Effector CD8-positive, alpha-beta T cell (primary cell): ENCODE data around the gene PMM1.
"Not testable (repeated sequence)": the region's sequence is repeated elsewhere in the genome, so short reads cannot be mapped to it uniquely, and the experiment has no call there.

ENCODE experiments used
- DNase-seq: peaks from one replicate; lab custom pipeline; 2025; lab: John Stamatoyannopoulos, UW

PMM1 gene

GRCh38 chr22:41563051-41563711, 26.5 kb downstream of the PMM1 start:
- no peak for DNase-seq

GRCh38 chr22:41562461-41562860, 27.2 kb downstream of the PMM1 start:
- no peak for DNase-seq

GRCh38 chr22:41561788-41562187, 27.9 kb downstream of the PMM1 start:
- no peak for DNase-seq

GRCh38 chr22:41561335-41561734, 28.3 kb downstream of the PMM1 start:
- DNase-seq, result no peak

DNA sequence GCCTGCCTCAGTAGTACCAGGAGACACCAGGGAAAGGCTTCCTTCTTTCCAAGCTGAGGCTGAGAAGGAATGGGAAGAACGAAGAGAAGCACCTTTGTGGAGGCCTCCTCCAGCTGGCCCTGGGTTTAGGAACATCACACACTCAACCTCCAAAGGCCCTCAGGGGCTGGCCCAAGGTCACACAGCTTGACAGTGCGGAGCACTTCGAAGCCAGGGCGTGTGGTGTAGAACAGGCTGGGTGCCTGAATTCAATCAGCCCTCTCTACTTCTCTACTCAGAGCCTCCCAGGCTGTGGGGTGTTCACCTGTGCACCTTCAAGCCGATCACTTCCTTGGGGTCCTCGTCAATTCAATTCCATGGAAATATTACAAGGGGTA, 29.6 kb downstream of the PMM1 start:
- DNase-seq, result no peak

DNA sequence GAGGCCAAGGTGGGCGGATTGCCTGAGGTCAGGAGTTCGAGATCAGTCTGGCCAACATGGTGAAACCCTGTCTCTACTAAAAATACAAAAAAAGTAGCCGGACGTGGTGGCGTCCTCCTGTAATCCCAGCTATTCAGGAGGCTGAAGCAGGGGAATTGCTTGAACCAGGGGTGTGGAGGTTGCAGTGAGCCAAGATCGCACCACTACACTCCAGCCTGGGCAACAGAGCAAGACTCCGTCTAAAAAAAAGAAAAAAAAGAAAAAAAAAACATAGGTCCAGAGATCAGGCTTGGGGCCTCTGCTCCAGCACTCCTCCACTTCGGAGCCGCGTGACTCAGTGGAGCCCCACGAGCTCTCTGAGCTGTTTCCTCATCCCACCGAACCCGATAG, 31.4 kb downstream of the PMM1 start:
- not testable (repeated sequence) for DNase-seq

- DNase-seq, result no peak
These were observed 32.0 kb downstream of the PMM1 start for GRCh38 chr22:41557401-41558240.

DNA sequence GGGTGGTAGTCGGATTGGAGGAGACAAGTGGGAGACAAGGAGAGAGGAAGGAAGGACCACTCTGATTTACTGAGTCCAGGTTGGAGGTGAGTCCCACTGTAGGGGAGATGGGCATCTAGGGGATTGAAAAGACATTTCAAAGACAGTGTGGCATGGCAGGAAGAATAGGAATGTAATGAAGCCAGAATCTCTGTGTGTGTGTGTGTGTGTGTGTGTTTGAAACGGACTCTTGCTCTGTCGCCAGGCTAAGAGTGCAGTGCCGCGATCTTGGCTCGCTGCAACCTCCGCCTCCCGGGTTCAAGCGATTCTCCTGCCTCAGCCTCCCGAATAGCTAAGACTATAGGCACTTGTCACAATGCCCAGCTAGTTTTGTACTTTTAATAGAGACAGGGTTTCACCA, 33.1 kb downstream of the PMM1 start:
- no peak for DNase-seq

DNA sequence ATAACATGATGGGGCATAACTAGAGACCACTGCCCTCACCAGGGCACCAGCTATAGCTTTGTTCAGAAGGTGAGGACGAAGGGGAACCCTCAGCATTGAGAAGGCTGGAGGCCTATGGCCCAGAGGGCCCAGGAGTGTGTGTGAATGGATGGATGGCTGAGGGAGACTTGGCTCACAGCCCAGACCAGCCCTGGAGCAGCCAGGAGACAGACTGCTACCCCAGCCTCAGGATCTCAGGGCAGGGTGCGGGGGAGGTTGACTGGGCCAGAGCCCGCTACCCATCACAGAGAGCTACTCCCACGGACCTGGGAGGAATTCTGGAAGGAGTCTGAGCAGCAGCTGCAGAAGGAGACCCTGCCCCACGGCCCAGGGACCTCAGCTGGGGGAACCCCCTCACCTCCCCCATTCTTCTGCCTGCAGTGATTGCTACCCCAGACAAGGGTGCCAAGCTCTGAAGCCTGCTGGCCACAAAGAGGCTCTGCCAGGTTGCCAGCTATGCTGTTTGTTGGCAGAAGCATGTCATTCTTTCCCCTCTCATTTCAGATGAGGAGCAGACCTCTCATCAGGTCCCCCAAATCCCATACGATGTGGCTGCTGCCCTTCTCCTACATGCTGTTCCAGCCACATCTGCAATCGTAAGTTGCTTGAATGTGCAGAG, 34.2 kb downstream of the PMM1 start:
- DNase-seq, result no peak

- no peak for DNase-seq
These were observed 37.6 kb downstream of the PMM1 start for GRCh38 chr22:41551877-41552582.

DNA sequence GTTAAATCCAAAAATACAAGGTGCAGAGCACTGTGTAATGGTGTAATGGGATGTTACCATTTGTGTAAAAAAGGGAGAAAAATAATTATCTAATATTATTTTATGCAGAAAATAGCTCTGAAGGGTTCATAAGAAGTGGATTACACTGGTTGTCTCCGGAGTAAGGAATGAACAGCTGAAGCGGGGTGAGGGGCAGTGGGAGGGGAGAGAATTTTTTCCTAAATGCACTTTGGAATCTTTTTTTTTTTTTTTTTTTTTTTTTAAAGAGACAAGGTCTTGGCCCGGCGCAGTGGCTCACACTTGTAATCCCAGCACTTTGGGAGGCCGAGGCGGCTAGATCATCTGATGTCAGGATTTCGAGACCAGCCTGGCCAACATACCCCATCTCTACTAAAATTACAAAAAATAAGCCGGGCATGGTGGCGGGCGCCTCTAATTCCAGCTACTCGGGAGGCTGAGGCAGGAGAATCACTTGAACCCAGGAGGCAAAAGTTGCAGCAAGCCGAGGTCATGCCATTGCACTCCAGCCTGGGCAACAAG, 38.6 kb downstream of the PMM1 start:
- no peak for DNase-seq

DNA sequence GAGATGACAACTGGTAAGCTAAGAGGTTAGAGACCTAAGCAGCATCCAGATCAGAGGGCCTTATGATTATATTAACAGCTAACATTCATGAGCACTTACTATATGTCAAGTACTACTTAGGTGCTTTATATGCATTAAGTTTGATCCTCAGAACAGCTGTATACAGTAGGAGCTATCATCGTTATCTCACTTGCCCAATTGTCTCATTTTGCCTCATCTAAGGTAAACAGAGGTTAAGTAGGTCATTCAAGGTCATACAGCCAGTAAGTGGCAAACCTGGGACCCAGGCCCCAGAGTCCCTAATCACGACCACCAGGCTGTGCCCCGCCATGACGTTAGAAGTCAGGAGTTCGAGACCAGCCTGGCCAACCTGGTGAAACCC, 40.8 kb downstream of the PMM1 start:
- no peak for DNase-seq

GRCh38 chr22:41544671-41545476, 44.8 kb downstream of the PMM1 start:
- no peak for DNase-seq

DNA sequence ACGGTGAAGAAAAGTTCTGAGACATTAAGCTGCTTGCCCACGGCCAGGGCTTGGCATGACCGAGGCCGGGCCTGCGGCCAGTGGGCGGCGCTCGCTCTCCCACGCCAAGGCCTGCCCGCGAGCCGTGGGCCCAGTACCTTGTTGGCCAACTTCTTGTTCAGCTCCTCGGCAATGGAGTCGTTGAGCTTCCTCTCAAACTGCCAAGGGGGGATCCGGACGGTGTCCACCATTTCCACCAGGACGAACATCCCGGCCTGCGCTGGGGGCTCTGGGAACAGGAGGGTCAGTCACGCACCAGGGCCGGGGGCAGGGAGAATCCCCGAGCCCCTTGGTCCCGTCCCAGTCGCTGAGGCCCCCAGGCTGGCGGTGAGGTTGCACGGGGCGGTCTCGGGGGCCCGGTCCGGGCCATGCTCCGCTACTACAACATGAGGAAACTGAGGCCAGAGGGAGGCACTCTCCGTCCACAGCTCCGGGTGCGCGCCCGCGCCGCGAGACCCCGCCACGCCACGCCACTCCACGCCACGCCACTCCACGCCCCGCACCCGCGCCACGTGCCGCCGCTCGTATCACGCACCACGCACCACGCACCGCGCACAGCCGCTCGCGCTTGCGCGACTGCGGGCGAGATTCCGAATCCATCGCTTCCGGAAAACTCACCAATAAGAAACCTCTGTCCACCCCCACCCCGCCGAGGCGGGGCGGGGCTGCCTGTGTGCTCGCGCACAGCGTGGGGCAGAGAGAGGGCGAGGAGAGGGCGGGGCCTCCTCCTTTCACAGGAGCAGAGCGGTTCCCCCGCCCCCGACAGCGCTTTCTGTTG, 45.6 kb downstream of the PMM1 start, which contains the start of gene POLR3H:
POLR3H (minus strand) TSS at position 617 of the 817 bp plus-strand sequence; CDS start at position 248, 369 bp downstream.
- peak; percentile 95 for DNase-seq

DNA sequence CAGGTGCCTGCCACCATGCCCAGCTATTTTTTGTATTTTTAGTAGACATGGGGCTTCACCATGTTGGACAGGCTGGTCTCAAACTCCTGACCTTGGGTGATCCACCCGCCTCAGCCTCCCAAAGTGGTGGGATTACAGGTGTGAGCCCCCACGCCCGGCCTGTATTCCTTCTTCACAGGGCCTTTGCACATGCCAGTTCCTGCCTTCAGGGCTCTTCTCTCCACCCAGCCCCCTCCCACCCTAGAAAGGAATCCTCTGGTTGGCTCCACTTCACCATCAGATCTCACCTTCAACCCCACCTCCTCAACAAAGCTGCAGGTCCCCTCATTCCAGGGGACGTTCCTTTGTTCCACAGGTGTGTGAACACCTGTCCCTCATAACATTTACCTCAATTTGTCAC, 47.4 kb downstream of the PMM1 start:
- DNase-seq, result no peak

DNA sequence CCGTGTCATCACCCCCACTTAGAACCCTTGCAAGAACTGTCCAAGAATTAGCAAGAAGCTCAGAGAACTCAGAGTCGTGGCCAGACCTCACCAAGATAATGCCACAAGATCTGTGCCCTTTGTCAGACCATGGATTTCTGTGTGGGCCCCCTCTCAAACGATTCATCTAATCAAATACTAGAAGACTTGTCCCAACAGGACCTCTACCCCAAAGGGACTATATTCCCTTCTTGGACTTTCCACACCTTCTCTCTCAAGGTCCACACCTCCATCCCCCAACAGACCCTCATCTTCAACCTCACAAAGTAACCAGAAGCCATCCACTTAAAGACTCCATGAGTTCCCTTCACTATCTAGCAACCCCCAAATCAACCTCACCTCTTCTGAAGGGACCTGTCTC, 48.2 kb downstream of the PMM1 start:
- DNase-seq, result no peak

GRCh38 chr22:41540365-41540764, 49.3 kb downstream of the PMM1 start:
- DNase-seq, result no peak

GRCh38 chr22:41540006-41540315, 49.7 kb downstream of the PMM1 start:
- DNase-seq, result no peak

DNA sequence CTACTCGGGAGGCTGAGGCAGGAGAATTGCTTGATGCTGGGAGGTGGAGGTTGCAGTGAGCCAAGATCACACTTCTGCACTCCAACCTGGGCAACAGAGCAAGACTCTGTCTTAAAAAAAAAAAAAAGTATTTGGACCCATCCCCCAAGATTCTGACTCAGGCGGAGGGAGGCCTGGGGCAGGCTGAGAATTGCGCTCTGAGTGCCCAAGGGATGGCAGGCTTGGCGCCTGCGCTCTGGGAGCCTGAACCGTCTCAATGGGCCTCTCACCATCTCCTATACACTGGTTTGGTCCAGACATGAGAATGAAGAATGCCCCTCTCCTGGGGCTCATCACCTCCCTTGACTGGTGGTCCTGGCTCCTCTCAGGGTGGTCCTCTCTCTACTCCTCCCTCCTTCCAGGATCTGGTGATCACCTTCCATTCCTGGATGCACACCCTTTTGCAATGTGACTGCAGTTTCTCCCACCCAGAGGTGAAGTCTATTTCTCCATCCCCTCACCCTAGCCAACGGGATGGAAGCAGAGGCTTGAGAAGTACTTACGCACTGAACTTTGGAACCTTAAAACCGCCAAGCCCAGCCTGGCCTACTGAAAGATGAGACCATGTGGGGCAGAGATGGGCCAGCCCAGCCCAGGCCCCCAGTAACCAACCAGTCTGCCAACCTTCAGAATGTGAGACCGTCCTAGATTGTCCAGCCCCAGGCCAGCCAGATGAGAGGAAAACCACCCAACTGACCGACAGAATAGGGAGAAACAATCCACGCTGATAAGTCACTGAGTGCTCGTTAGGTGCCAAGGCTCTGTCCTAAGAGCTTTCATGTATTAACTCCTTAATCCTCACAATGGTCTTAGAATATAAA, 50.3 kb downstream of the PMM1 start:
- DNase-seq, result no peak
